K562 (cell line): ENCODE data around the gene PHOSPHO1. TPM values are rescaled to one million over a fixed set of nuclear protein-coding genes. Genes with fewer than 3 reads are reported as not detected.

Source experiments
- AFF4 ChIP-seq: sonication (generic); formaldehyde crosslinking; IDR thresholded peaks from 2 replicates; pipeline ENCODE4 v1.8.0; 2023; ENCODE audit warnings: mild to moderate bottlenecking, missing genetic modification reagents
- ARID2 ChIP-seq: fragments of 450-650 bp; IDR thresholded peaks from 2 replicates; pipeline ENCODE4 v1.6.1; 2017; ENCODE audit warnings: antibody characterized with exemption, mild to moderate bottlenecking
- CC2D1A ChIP-seq: fragments of 450-650 bp; IDR thresholded peaks from 2 replicates; pipeline ENCODE4 v1.6.1; 2017; ENCODE audit warnings: mild to moderate bottlenecking
- CHAMP1 ChIP-seq: fragments of 450-650 bp; IDR thresholded peaks from 2 replicates; pipeline ENCODE4 v1.6.1; 2016; ENCODE audit warnings: mild to moderate bottlenecking
- ELF1 ChIP-seq: fragments of 200-800 bp; sonication (Bioruptor generic); IDR thresholded peaks from 2 replicates; pipeline ENCODE4 v1.6.1; 2016; ENCODE audit warnings: missing genetic modification characterization, missing compliant biosample characterization
- GABPB2 ChIP-seq: fragments of 250-450 bp; sonication (Bioruptor Pico); conservative IDR thresholded peaks from 2 replicates; pipeline ENCODE4 v1.5.1; 2021; ENCODE audit warnings: mild to moderate bottlenecking
- MBD2 ChIP-seq: sonication (generic); IDR thresholded peaks from 2 replicates; pipeline ENCODE4 v1.6.1; 2016; ENCODE audit warnings: low read depth, borderline replicate concordance
- RB1 ChIP-seq: fragments of 450-650 bp; IDR thresholded peaks from 2 replicates; pipeline ENCODE4 v1.6.1; 2017; ENCODE audit warnings: low read depth, mild to moderate bottlenecking
- SNRNP70 ChIP-seq: fragments of 200-400 bp; formaldehyde crosslinking; optimal IDR thresholded peaks from 2 replicates; pipeline ENCODE3; 2017; ENCODE audit warnings: low read depth, low read length
- TCF7 ChIP-seq: sonication (generic); IDR thresholded peaks from 2 replicates; pipeline ENCODE4 v1.6.1; 2016; ENCODE audit warnings: antibody characterized with exemption, borderline replicate concordance
- TRIM24 ChIP-seq, 2 experiments: fragments of 450-650 bp; IDR thresholded peaks; 2 replicates each; pipeline ENCODE4 v1.6.1; 2016
- polyA plus RNA-seq, 8 experiments: library from polyadenylated mRNA; depleted of rRNA in 4 of 8; stranded (reverse) in 5 of 8; unstranded in 3 of 8; fragments of >200 nt; fragmentation: Nextera tagmentation in 2 of 8; fragmentation: Illumina TruSeq in 1 of 8; extraction: Ambion mirVana in 2 of 8; extraction: Trizol in 1 of 8; gene quantifications; 2 replicates each; pipeline versions ENCODE4 v1.2.1 to v1.2.3, GENCODE V29; 2011 to 2014; ENCODE audit warnings: inconsistent platforms in 1 of 8, missing spikeins in 1 of 8
- total RNA-seq, 7 experiments: library from RNA; depleted of rRNA in 6 of 7; stranded (reverse); fragments of >200 nt in 6 of 7; fragmentation: Illumina TruSeq in 2 of 7; extraction: Trizol in 2 of 7; gene quantifications; 2 replicates each; pipeline versions ENCODE4 v1.2.1 to v1.2.3, GENCODE V29; 2011 to 2021; ENCODE audit warnings: low replicate concordance in 1 of 7
- TF ChIP-seq, protein P1 (sequence below): fragments of 250-450 bp; sonication (Bioruptor Pico); IDR thresholded peaks from 2 replicates; pipeline ENCODE4 v1.8.0; 2021; ENCODE audit warnings: borderline replicate concordance, mild to moderate bottlenecking, moderate library complexity; ENCODE audit not compliant: poor library complexity, severe bottlenecking

Gene PHOSPHO1
- total and polyA plus RNA-seq, 9 of the 15 experiments (the other 6 are each of a cell fraction or from before 2014, with no cell fraction given): 0.06 to 0.07 TPM; not detected in 7

DNA sequence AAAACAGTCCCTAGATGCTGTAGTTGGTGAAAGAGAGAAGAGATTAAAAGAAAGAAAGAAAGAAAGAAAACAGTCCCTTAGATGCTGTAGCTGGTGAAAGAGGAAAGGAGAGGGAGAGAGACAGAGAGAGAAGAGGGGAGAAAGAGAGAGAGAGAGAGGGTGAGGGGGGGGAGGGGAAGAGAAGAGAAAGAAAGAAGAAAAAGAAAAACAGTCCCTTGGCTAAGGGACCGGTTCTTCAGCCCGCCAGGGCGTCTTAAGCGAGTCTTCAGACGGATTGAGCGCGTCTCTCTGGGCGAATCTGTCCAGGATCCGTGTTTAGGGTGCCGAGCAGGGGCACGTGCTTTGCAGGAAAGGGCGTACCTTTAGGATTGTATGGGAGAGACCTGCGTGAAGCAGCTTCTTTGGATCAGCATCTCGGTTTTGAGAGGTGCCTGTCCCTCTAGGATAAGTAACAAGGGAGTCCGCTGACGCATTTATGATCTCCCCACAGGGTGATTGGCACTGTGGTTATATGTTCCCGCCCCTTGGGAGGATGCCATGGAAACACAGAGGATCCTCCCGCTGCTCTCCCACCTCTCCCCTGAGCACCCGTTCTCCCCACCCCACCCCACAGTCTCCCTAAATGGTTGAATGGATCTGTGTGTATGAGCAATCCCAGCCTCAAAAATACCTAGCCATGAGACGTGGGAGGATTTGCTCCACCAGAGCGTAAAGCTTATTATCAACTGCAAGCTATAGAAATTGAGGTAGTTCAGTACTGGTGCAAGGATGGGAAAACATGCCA lies 36.9 kb downstream of the PHOSPHO1 start (continued):
- TF ChIP-seq CC2D1A: peak; percentile 61
- peak in 1 of 2 experiments; percentile 21; a peak in 2 of 4 replicates for TF ChIP-seq TRIM24 (IDR thresholded peaks at IDR 0.05)
- TF ChIP-seq CHAMP1: no peak; the same call in 1 of the 2 replicates
- peak; percentile 64; the same call in 1 of the 2 replicates for TF ChIP-seq ARID2
- TF ChIP-seq AFF4 (CRISPR knock-in tag): no peak
- TF ChIP-seq RB1: no peak
- no peak for TF ChIP-seq ELF1 (tag)
- TF ChIP-seq MBD2: no peak
- TF ChIP-seq, protein P1, sequence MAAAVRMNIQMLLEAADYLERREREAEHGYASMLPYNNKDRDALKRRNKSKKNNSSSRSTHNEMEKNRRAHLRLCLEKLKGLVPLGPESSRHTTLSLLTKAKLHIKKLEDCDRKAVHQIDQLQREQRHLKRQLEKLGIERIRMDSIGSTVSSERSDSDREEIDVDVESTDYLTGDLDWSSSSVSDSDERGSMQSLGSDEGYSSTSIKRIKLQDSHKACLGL (CRISPR knock-in tag): no peak
- no peak for TF ChIP-seq SNRNP70
- no peak for TF ChIP-seq GABPB2 (CRISPR knock-in tag)
- TF ChIP-seq TCF7: no peak
